GM23338 (cell line): ENCODE results near the gene ZNF71. TPM values are rescaled to one million over a fixed set of nuclear protein-coding genes. Genes with fewer than 3 reads are reported as not detected.

Experiments used
- ATAC-seq: fragments of 200-7000 bp; cut with Tn5 transposase; 3 replicates; pipeline ENCODE4 v1.9.1; 2020
- DNase-seq: peaks from one replicate; pipeline ENCODE4 v3.0.0-alpha.2; 2015; ENCODE audit warnings: low spot score
- H2AFZ ChIP-seq: fragments of 200-600 bp; sonication (generic); 2 replicates; pipeline ENCODE4 v1.8.0; 2016; ENCODE audit warnings: antibody characterized with exemption, mild to moderate bottlenecking, moderate library complexity
- H3F3A ChIP-seq: fragments of 200-600 bp; sonication (generic); replicated peaks from 2 replicates; pipeline ENCODE4 v1.8.0; 2017; ENCODE audit warnings: antibody characterized with exemption, mixed run types, low read depth
- H3K27ac ChIP-seq: fragments of 200-600 bp; sonication (generic); 2 replicates; pipeline ENCODE4 v1.6.1; 2016; ENCODE audit warnings: low read depth
- H3K27me3 ChIP-seq: fragments of 200-600 bp; sonication (generic); 2 replicates; pipeline ENCODE4 v1.8.0; 2016; ENCODE audit warnings: mild to moderate bottlenecking, mixed run types, moderate library complexity; ENCODE audit not compliant: insufficient read depth
- H3K36me3 ChIP-seq: fragments of 200-600 bp; sonication (generic); 2 replicates; pipeline ENCODE4 v1.8.0; 2016; ENCODE audit warnings: mild to moderate bottlenecking; ENCODE audit not compliant: insufficient read depth
- H3K4me1 ChIP-seq: fragments of 200-600 bp; sonication (generic); 2 replicates; pipeline ENCODE4 v1.8.0; 2016; ENCODE audit warnings: mild to moderate bottlenecking, moderate library complexity; ENCODE audit not compliant: insufficient read depth
- H3K4me2 ChIP-seq: fragments of 200-600 bp; sonication (generic); 2 replicates; pipeline ENCODE4 v1.7.1; 2017; ENCODE audit warnings: mixed run types
- H3K4me3 ChIP-seq: fragments of 200-600 bp; sonication (generic); 2 replicates; pipeline ENCODE4 v1.6.1; 2016; ENCODE audit warnings: mixed run types
- H3K79me2 ChIP-seq: fragments of 200-600 bp; sonication (generic); replicated peaks from 2 replicates; pipeline ENCODE4 v1.8.0; 2017; ENCODE audit warnings: mild to moderate bottlenecking; ENCODE audit not compliant: insufficient read depth
- H3K9me2 ChIP-seq: fragments of 200-600 bp; sonication (generic); 2 replicates; pipeline ENCODE4 v1.8.0; 2017; ENCODE audit not compliant: insufficient read depth
- H4K20me1 ChIP-seq: fragments of 200-600 bp; sonication (generic); replicated peaks from 2 replicates; pipeline ENCODE4 v1.8.0; 2017; ENCODE audit warnings: mild to moderate bottlenecking; ENCODE audit not compliant: insufficient read depth
- H3K27ac Mint-ChIP-seq: 2 replicates; pipeline ENCODE4 v1.8.0; 2020; ENCODE audit warnings: inconsistent platforms, mild to moderate bottlenecking, moderate library complexity, mixed read lengths
- H3K27me3 Mint-ChIP-seq: 3 replicates; pipeline ENCODE4 v1.8.0; 2022; ENCODE audit warnings: low read depth, mild to moderate bottlenecking, moderate library complexity, mixed read lengths, inconsistent platforms; ENCODE audit not compliant: insufficient read depth, poor library complexity
- H3K36me3 Mint-ChIP-seq: 3 replicates; pipeline ENCODE4 v1.8.0; 2021; ENCODE audit warnings: low read depth, mild to moderate bottlenecking, inconsistent platforms, moderate library complexity, mixed read lengths
- H3K4me1 Mint-ChIP-seq: 3 replicates; pipeline ENCODE4 v1.8.0; 2020; ENCODE audit warnings: mild to moderate bottlenecking, inconsistent platforms, mixed read lengths
- H3K4me3 Mint-ChIP-seq: 3 replicates; pipeline ENCODE4 v1.8.0; 2021; ENCODE audit warnings: moderate library complexity, mild to moderate bottlenecking, inconsistent platforms, mixed read lengths
- H3K9me3 Mint-ChIP-seq: 3 replicates; pipeline ENCODE4 v1.8.0; 2020; ENCODE audit warnings: moderate library complexity, mild to moderate bottlenecking, inconsistent platforms, mixed read lengths
- CREB1 ChIP-seq: fragments of 250-450 bp; sonication (Bioruptor Pico); IDR thresholded peaks from 2 replicates; pipeline ENCODE4 v1.5.0; 2020; ENCODE audit warnings: low read depth, mild to moderate bottlenecking, moderate library complexity
- CTCF ChIP-seq, 2 experiments: fragments of 200-600 bp in 1 of 2; sonication (generic) in 1 of 2; conservative IDR thresholded peaks; 2 replicates each; pipeline versions ENCODE4 v1.5.1 to v1.6.1; 2016 to 2017; ENCODE audit warnings: antibody characterized with exemption in 2 of 2, low read depth in 2 of 2, mild to moderate bottlenecking in 2 of 2, moderate library complexity in 1 of 2
- EZH2 ChIP-seq: fragments of 200-600 bp; sonication (generic); IDR thresholded peaks from one replicate; pipeline ENCODE4 v1.8.0; 2017; ENCODE audit warnings: antibody characterized with exemption, mild to moderate bottlenecking, low read depth; ENCODE audit not compliant: unreplicated experiment
- NANOG ChIP-seq: IDR thresholded peaks from 2 replicates; pipeline ENCODE4 v1.6.1; 2016; ENCODE audit warnings: antibody characterized with exemption, borderline replicate concordance
- POLR2AphosphoS5 ChIP-seq: IDR thresholded peaks from 2 replicates; pipeline ENCODE4 v1.6.1; 2016; ENCODE audit warnings: antibody characterized with exemption, low read depth
- STAT1 ChIP-seq: IDR thresholded peaks from one replicate; pipeline ENCODE4 v1.6.1; 2016; ENCODE audit warnings: antibody characterized with exemption; ENCODE audit not compliant: unreplicated experiment
- ZNF114 ChIP-seq: fragments of 250-450 bp; sonication (Bioruptor Pico); IDR thresholded peaks from 2 replicates; pipeline ENCODE4 v1.5.0; 2020; ENCODE audit warnings: mild to moderate bottlenecking, moderate library complexity
- polyA plus RNA-seq: library from polyadenylated mRNA; unstranded; fragments of >200 nt; fragmentation: Nextera tagmentation; extraction: Ambion mirVana; gene quantifications from 2 replicates; pipeline ENCODE4 v1.2.1, GENCODE V29; 2016
- total RNA-seq: library from RNA; depleted of rRNA; stranded (reverse); fragments of >200 nt; shearing (Covaris generic); gene quantifications from 2 replicates; pipeline ENCODE4 v1.2.3, GENCODE V29; 2014

Gene ZNF71
- total and polyA plus RNA-seq, 2 experiments from 2014 or later, result 4.7 to 13.2 TPM

GRCh38 chr19:56612737-56613136 lies 17.6 kb downstream of the ZNF71 start:
- Mint-ChIP-seq H3K27me3 (peaks cover 4% of the 10 kb centered on the region), H3K4me3 (no peak overlapping the region), H3K9me3 (peaks cover 94% of the 10 kb centered on the region), H3K4me1 (no peaks in the 10 kb centered on the region; the same call in 2 of the 3 replicates), H3K27ac (no peak overlapping the region), H3K36me3 (peaks cover 89% of the 10 kb centered on the region)
- no peak overlapping the region for H3K4me2 ChIP-seq
- no peaks in the 10 kb centered on the region for H3F3A ChIP-seq
- DNase-seq, result peak; percentile 8
- no peaks in the 10 kb centered on the region for H3K4me1 ChIP-seq
- no peaks in the 10 kb centered on the region; the same call in 1 of the 2 replicates for H4K20me1 ChIP-seq
- no peak overlapping the region for H3K27ac ChIP-seq
- no peak for TF ChIP-seq CTCF (conservative IDR thresholded peaks at IDR 0.05; ENCODE audit: low read depth in 2 of 2)
- H3K9me2 ChIP-seq, result no peaks in the 10 kb centered on the region
- peak; percentile 28; the same call in 2 of the 3 replicates for ATAC-seq
- H3K4me3 ChIP-seq, result no peak overlapping the region
- H3K79me2 ChIP-seq, result peaks cover 29% of the 10 kb centered on the region
- no peak overlapping the region for H2AFZ ChIP-seq
- no peaks in the 10 kb centered on the region for H3K36me3 ChIP-seq
- H3K27me3 ChIP-seq, result no peaks in the 10 kb centered on the region

- H3K9me3 Mint-ChIP-seq, result peaks cover 94% of the 10 kb centered on the region
- no peak overlapping the region for H3K27ac Mint-ChIP-seq
- DNase-seq, result no peak
- peaks cover 88% of the 10 kb centered on the region for H3K36me3 Mint-ChIP-seq
- H3K4me3 Mint-ChIP-seq, result no peak overlapping the region
- Histone ChIP-seq H4K20me1 (no peaks in the 10 kb centered on the region), H2AFZ (no peak overlapping the region), H3K4me3 (no peak overlapping the region), H3K4me2 (no peak overlapping the region), H3K27ac (no peak overlapping the region), H3K27me3 (no peaks in the 10 kb centered on the region), H3K36me3 (no peaks in the 10 kb centered on the region), H3K4me1 (no peaks in the 10 kb centered on the region), H3K79me2 (peaks cover 25% of the 10 kb centered on the region), H3F3A (no peaks in the 10 kb centered on the region), H3K9me2 (no peaks in the 10 kb centered on the region)
- no peaks in the 10 kb centered on the region; the same call in 2 of the 3 replicates for H3K4me1 Mint-ChIP-seq
- TF ChIP-seq EZH2 (no peak), NANOG (no peak), CREB1 (CRISPR knock-in tag) (no peak), CTCF (conservative IDR thresholded peaks at IDR 0.05; ENCODE audit: low read depth in 2 of 2) (no peak), POLR2AphosphoS5 (no peak), STAT1 (no peak), ZNF114 (CRISPR knock-in tag) (no peak)
- peaks cover 5% of the 10 kb centered on the region for H3K27me3 Mint-ChIP-seq
- ATAC-seq, result no peak
These were observed 18.5 kb downstream of the ZNF71 start for GRCh38 chr19:56613639-56614038.
